Stimulated activated CD4-positive, alpha-beta T cell treated with anti-CD3 and anti-CD28 coated beads, Interleukin-4, amount 100 ng/mL, for 1 hour (primary cell): ENCODE results near the gene PIH1D1.

Experiments used
- DNase-seq: peaks from one replicate; pipeline ENCODE4 v3.0.0-alpha.2; 2020

Gene PIH1D1

DNA sequence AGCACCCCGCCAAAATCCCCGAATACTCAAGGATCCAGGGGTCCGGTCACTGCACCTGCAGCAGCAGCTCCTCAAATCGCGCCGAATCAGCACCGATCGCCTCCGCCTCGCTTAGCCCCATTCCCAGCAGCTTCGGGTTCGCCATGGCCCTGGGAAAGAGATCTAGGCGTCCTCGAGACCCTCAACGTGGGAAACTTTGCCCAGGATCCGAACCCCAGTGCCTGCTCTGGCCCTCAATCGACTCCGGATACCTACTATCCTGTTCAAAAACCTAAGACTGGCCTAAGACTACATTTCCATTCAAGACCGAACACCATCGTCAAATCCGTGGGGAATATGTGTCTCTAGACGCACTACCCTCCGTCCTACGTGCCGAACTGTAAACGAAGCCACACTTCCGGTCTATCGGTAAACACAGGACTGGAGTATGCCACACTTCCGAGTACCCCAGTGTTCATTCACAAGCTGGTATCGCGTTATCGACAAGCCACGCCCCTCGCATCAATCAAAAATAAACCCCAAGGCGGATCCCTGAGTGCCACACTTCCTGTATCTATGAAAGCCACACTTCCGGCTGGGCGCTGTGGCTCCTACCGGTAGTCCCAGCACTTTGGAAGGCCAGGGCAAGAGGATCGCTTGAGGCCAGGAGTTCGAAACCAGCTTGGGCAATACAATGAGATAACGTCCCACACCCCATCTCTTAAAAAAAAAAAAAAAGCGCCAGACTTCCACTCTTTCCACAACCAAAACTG, at the start of gene PIH1D1:
PIH1D1 (minus strand) TSS at position 385 of the 752 bp plus-strand sequence; CDS start at position 145, 240 bp downstream.
- DNase-seq: peak; percentile 90

GRCh38 chr19:49499030-49499670, 47.5 kb upstream of the PIH1D1 start:
- peak; percentile 29 for DNase-seq

DNA sequence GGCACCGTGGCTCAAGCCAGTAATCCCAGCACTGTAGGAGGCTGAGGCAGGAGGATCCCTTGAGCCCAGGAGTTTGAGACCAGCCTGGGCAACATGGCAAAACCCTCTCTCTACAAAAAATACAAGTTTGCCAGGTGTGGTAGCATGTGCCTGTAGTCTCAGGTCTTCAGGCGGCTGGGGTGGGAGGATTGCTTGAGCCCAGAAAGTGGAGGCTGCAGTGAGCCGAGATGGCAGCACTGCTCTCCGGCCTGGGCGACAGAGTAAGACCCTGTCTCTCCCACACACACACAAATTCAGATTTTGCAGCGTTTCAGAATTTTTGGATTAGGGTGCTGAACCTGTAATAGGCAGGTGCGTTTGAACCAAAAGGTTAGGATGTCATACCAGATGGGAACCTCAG, 46.9 kb upstream of the PIH1D1 start:
- DNase-seq: no peak

- DNase-seq: no peak
Observed at GRCh38 chr19:49497789-49498103, 46.1 kb upstream of the PIH1D1 start.

- DNase-seq: peak; percentile 75
Observed at GRCh38 chr19:49497047-49497788, 45.6 kb upstream of the PIH1D1 start.

DNA sequence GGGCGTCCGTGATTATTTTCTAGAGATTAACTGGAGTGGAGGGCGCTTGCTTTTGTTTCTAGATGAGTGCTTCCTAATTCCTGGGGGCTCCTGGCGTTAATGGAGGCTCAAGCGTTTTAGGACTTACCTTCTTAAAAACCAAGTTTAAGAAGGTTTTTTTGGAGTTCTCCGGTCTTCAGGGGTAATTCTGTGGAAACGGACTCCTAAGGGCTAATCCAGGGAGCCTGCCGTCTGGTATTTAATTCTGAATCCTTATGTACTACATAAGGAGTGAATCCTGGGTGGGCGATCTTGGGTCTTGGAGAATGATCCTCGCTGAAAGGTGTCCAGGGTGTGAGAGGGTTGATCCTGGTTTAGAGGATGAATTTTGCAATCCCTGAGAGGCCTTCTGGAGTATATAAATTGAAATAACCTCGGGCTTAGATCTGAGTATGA, 45.0 kb upstream of the PIH1D1 start:
- DNase-seq: no peak

DNA sequence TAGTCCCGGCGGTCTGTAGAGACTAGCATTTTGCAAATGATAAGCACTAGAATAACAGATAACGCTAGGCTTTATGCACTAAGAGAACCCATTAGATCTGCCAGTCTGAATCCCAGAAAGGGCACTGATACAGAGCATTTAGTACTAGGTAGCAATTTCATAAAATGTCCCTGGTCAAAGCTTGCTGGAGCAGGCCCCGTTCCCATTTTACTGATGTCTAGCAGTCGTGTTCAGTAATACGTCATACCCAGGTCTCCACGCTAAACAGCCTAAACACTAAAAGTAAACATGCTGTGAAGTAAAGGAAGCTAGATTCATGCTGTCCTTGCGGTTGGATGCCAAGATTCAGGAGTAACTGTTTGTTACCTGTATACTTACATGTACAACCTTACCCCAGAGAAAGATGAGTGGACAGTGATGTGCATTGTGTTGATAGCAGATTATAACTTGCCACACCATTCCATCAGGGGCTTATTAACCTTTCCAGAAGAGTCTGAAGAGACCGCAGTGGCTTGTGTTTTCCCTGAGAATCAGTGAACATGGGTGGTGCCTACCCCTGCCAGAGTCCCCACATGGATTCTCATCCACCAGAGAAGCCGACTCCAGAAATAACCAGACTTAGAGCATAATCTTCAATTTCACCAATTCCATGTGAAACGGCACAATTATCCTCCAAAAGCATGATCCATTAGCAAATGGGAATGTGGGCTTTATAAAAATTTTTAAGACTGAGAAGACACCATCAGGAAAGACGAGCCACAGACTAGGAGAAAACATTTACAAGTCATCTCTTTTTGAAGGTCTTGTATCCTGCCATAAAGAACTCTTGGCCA, 41.2 kb upstream of the PIH1D1 start:
- DNase-seq: no peak

GRCh38 chr19:49491804-49492572, 40.4 kb upstream of the PIH1D1 start:
- DNase-seq: no peak

DNA sequence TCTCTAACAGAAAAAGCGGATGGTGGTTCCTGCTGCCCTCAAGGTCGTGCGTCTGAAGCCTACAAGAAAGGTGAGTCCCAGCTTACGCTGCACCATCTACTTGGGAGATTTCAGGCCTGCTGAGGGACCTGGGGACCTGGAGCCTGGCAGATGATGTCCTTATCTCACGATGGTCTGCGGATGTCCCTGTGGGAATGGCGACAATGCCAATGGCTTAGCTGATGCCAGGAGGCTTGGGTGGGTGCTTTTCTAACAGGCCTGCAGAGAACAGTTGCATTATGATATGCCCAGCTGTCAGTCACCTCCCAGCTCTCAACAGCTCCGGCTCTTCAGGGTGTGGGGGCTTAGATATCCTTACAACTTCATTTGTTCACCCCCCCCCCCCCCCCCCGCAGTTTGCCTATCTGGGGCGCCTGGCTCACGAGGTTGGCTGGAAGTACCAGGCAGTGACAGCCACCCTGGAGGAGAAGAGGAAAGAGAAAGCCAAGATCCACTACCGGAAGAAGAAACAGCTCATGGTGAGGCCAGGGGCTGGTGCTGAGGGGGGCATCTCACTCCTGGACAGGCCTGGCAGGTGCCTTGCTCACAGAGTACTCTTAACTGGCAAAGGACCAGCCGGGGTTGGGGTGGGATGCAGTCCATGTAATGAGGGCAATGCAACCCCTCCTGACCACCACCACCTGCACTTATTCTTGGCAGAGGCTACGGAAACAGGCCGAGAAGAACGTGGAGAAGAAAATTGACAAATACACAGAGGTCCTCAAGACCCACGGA, 39.6 kb upstream of the PIH1D1 start:
- no peak for DNase-seq

DNA sequence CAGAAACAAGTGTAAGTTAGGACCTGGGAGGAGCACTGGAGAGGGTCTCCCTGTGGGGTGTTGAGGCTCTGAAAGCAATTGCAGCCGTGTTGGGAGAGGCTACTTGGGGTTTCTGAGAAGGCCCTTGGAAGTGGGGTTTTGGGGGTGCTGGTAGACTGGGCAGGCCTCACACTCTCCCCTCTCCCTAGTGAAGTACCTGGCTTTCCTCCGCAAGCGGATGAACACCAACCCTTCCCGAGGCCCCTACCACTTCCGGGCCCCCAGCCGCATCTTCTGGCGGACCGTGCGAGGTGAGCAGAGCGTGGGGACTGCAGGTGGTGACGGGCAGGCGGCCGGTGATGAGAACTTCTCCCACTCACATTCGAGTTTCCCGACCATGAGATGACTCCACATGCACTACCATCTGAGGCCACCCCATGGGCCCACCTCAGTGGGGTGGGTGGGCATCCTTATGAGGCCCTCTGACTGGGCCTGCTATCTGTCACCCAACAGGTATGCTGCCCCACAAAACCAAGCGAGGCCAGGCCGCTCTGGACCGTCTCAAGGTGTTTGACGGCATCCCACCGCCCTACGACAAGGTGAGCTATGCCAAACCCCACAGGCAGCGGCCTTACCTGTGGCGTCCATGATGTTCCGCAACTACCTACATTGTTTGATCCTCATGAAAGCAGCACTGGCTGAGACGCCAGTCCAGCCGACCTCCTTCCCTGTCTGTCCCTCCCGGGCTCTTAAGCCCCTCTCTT, 38.8 kb upstream of the PIH1D1 start:
- DNase-seq: no peak

DNA sequence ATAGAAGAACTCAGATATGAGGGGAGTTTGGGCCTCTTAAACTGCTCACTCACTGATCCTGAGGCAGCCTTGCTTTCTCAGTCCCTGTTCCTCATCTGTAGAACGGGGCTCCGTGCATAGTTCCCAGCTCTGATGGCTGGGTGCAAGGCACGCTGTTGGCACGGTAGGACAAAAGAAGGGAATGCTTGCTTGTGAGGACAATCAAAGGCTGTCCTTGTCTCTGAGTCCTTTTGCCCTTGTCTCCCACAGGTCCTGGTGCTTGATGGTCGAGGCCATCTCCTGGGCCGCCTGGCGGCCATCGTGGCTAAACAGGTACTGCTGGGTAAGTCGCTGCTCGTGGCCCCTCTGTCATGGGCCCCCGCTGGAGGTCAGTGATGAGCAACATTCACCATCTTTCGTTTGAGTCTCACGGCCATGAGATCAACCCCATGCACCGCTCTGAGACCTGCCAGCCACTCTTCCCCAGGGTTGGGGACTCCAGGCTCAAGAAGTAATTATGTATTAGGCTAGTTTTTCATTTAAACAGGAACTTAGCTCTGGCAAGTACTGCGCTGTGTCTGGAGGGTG, 38.1 kb upstream of the PIH1D1 start:
- peak; percentile 38 for DNase-seq

DNA sequence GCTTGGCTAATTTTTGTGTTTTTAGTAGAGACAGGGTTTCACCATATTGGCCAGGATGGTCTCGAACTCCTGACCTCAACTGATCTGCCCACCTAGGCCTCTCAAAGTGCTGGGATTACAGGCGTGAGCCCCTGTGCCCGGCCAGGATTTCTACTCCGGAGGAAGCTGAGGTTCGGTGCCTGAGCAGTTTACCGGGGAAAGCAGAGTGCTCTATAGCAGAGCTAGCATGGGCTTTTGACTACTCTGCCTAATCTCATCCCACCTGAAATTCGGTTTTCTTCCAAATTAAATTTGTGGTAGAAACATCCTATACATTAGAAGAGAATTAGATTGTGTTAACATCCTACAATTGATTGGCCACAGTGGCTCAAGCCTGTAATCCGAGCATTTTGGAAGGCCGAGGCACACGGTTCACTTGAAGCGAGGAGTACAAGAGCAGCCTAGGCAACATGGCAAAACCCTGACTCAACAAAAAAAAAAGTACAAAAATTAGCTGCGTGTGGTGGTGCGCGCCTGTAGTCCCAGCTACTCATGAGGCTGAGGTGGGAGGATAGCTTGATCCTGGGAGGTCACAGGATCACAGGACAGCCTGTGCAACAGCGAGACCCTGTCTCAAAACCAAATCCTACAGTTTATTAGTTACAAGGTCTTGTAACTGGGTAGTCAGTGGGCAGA, 37.4 kb upstream of the PIH1D1 start:
- DNase-seq: no peak

DNA sequence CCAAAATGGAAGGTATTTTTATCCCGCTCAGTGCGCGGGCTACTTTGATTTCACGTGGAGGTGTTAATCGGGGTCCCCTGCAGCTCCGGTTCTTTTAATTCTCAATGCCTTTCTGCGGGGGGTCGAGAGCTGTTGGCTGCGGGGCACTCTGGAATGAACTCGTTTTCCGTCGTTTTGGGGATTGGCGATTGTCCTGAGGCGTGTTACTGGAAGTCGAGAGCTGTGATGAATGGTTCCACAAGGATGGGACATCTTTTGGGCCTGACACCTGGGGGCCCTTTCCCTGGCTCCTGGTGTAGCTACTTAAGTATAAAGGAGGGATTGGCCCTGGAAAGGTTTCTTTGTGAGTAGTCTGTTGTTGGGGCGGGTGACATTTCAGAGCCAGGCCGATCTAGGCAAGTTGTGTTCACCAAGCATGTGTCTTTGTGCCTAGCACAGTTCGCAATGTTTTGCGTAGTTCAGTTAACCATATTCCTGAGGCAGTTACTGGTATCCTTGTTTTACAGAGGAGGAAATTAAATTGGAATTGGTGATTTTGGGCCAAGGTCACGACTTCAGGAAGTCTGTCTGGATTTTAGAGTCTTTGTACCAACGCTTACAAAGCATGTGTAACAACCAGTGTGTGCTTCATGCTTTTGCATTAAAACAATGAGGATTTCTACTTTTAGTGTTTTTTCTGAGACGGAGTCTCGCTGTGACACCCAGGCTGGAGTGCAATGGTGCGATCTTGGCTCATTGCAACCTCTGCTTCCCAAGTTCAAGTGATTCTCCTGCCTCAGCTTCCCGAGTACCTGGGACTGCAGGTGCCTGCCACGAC, 36.6 kb upstream of the PIH1D1 start:
- no peak for DNase-seq

GRCh38 chr19:49487277-49488045, 35.8 kb upstream of the PIH1D1 start, which contains the start of gene RPL13A:
RPL13A (plus strand) TSS chr19:49487608; CDS start chr19:49487630, 22 bp downstream.
- peak; percentile 100 for DNase-seq

DNA sequence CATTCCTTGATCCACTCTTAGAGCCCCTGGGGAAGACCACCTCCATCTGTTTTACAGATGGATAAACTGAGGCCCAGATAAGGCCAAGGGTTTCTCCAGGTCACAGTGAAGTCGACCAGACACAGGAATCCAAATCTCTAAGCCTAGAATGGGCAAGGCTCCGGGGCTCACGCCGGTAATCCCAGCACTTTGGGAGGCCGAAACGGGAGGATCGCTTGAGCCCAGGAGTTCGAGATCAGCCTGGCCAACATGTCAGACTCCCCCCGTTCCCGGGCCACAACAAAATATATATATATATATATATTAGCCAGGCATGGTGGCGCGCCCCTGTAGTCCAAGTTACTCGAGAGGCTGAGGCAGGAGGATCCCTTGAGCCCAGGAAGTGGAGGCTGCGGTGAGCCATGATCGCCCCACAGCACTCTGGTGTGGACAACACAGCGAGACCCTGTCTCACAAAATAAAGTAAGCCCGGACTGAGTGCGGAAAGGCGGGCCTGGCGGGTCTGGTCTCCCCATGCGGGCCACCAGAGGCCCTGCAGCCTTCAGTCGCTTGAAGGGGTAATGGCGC, 35.2 kb upstream of the PIH1D1 start:
- no peak for DNase-seq

DNA sequence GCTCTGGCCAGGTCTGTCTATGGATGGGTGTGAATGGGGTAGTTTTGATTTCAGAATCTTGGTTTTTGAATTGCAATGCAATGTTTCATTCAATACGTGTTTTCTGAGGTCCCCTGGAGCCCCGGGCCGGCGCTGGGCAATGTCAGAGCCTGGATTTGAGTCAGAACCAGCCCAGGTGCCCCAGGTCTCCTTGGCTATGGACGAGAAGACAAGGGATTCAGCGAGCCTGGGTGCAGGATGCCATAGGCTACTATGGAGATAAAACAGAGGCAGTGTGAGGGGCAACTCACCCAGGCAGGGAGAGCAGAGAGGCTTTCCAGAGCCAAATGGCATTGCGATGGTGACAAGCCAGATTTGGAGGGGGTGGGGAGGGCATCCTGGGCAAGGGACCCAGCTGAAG, 34.6 kb upstream of the PIH1D1 start:
- no peak for DNase-seq

DNA sequence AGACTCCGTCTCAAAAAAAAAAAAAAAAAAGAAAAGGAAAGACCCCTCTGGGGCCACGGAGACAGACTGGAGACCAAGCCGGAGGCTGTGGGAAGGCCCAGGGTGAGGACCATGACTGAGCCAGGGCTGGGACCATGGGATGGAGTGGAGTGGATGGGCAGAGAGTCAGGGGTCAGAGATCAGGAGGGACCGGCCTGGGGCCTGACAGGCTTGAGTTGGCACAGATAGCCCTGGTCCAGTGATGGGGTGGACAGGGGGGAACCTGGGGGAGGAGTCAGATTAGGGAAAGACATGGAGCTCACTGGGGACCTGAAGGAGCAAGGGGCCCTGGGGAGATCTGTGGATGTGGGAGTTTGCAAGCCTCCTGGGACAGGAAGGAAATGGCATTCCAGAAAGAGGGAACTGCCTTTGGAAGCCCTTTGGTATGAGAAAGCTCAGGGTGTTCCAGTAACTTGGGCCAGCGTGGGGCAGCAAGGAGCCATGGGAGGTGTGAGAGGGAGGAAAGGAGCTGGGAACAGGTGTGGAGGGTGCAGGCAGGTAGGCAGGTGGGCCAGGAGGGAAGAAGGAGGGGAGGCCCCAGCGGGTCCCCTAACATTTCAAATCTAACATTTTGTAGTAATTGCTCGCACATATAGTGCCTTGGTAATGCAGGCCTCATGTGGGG, 29.5 kb upstream of the PIH1D1 start:
- no peak for DNase-seq
